GM18499 (cell line): Measurements from ENCODE around the gene NEK10.

Source experiments
- ATAC-seq: cut with Tn5 transposase; IDR thresholded peaks from one replicate; pipeline ENCODE4 v1.9.1; 2021; ENCODE audit warnings: moderate number of reproducible peaks; ENCODE audit not compliant: insufficient read depth, unreplicated experiment

Gene NEK10

GRCh38 chr3:27194861-27195483 is 174.2 kb downstream of the NEK10 start:
- no peak for ATAC-seq

GRCh38 chr3:27193056-27193455 is 176.1 kb downstream of the NEK10 start:
- no peak for ATAC-seq

- no peak for ATAC-seq
Measured at GRCh38 chr3:27186013-27186412, 183.2 kb downstream of the NEK10 start.

- ATAC-seq = no peak
Measured at GRCh38 chr3:27185231-27185989, 183.8 kb downstream of the NEK10 start.

- no peak for ATAC-seq
Measured at GRCh38 chr3:27184261-27184660, 184.9 kb downstream of the NEK10 start.

GRCh38 chr3:27176256-27176655 is 192.9 kb downstream of the NEK10 start:
- ATAC-seq = no peak

GRCh38 chr3:27174530-27174929 is 194.7 kb downstream of the NEK10 start:
- no peak for ATAC-seq

GRCh38 chr3:27171113-27171512 is 198.1 kb downstream of the NEK10 start:
- ATAC-seq = peak; percentile 97

- no peak for ATAC-seq
Measured at GRCh38 chr3:27166888-27167287, 202.3 kb downstream of the NEK10 start.

GRCh38 chr3:27165321-27165721 is 203.9 kb downstream of the NEK10 start:
- no peak for ATAC-seq

- ATAC-seq = no peak
Measured at GRCh38 chr3:27160779-27161287, 208.3 kb downstream of the NEK10 start.

GRCh38 chr3:27160146-27160545 is 209.0 kb downstream of the NEK10 start:
- ATAC-seq = no peak

GRCh38 chr3:27147215-27147614 is 222.0 kb downstream of the NEK10 start:
- ATAC-seq = no peak

- ATAC-seq = no peak
Measured at GRCh38 chr3:27146786-27147185, 222.4 kb downstream of the NEK10 start.

- no peak for ATAC-seq
Measured at GRCh38 chr3:27145719-27146118, 223.5 kb downstream of the NEK10 start.

- ATAC-seq = no peak
Measured at GRCh38 chr3:27141668-27142067, 227.5 kb downstream of the NEK10 start.

- no peak for ATAC-seq
Measured at GRCh38 chr3:27138562-27138961, 230.6 kb downstream of the NEK10 start.

- ATAC-seq = no peak
Measured at GRCh38 chr3:27138005-27138404, 231.2 kb downstream of the NEK10 start.

- peak; percentile 82 for ATAC-seq
Measured at GRCh38 chr3:27134171-27134796, 234.9 kb downstream of the NEK10 start.

- ATAC-seq = no peak
Measured at GRCh38 chr3:27133060-27133459, 236.1 kb downstream of the NEK10 start.

- ATAC-seq = no peak
Measured at GRCh38 chr3:27130796-27131195, 238.4 kb downstream of the NEK10 start.
